H7 (cell line): ENCODE data around the gene KCNMA1. TPM values are rescaled to one million over a fixed set of nuclear protein-coding genes. Genes with fewer than 3 reads are reported as not detected.

ENCODE experiments used
- DNase-seq: peaks from one replicate; pipeline ENCODE4 v3.0.0; 2012
- H3K27me3 ChIP-seq: 2 replicates; pipeline ENCODE4 v1.6.0; 2011; ENCODE audit warnings: mild to moderate bottlenecking, low read length; ENCODE audit not compliant: control insufficient read depth, insufficient read depth
- H3K36me3 ChIP-seq: replicated peaks from 2 replicates; pipeline ENCODE4 v1.5.1; 2011; ENCODE audit warnings: low read length; ENCODE audit not compliant: control insufficient read depth, insufficient read depth
- H3K4me3 ChIP-seq: 2 replicates; pipeline ENCODE4 v1.5.1; 2011; ENCODE audit warnings: low read depth, mild to moderate bottlenecking, control low read depth, low read length, moderate library complexity; ENCODE audit not compliant: insufficient read depth
- total RNA-seq: library from RNA; depleted of rRNA; stranded (reverse); fragments of >200 nt; shearing (Covaris generic); gene quantifications from 2 replicates; pipeline ENCODE4 v1.2.3, GENCODE V29; 2014

KCNMA1 gene
- total RNA-seq, 1 experiment from 2014 or later, result 0.94 TPM

- H3K36me3 ChIP-seq, result no peaks in the 10 kb centered on the region
- no peak overlapping the region for H3K4me3 ChIP-seq
- H3K27me3 ChIP-seq, result no peaks in the 10 kb centered on the region
- DNase-seq, result no peak
These were observed 25.9 kb downstream of the KCNMA1 start for GRCh38 chr10:77611670-77612069.

GRCh38 chr10:77611221-77611620 is 26.4 kb downstream of the KCNMA1 start:
- no peak for DNase-seq
- Histone ChIP-seq H3K36me3 (no peaks in the 10 kb centered on the region), H3K27me3 (no peaks in the 10 kb centered on the region), H3K4me3 (no peak overlapping the region)

- H3K36me3 ChIP-seq, result no peaks in the 10 kb centered on the region
- H3K27me3 ChIP-seq, result no peaks in the 10 kb centered on the region
- no peak overlapping the region for H3K4me3 ChIP-seq
- DNase-seq, result no peak
These were observed 27.8 kb downstream of the KCNMA1 start for GRCh38 chr10:77609781-77610272.

GRCh38 chr10:77608281-77608680 is 29.3 kb downstream of the KCNMA1 start:
- Histone ChIP-seq H3K27me3 (no peaks in the 10 kb centered on the region), H3K4me3 (no peak overlapping the region), H3K36me3 (no peaks in the 10 kb centered on the region)
- DNase-seq, result no peak

GRCh38 chr10:77606751-77607150 is 30.9 kb downstream of the KCNMA1 start:
- no peaks in the 10 kb centered on the region for H3K27me3 ChIP-seq
- H3K36me3 ChIP-seq, result no peaks in the 10 kb centered on the region
- DNase-seq, result peak; percentile 43
- H3K4me3 ChIP-seq, result no peak overlapping the region

GRCh38 chr10:77605466-77605865 is 32.1 kb downstream of the KCNMA1 start:
- H3K36me3 ChIP-seq, result no peaks in the 10 kb centered on the region
- no peaks in the 10 kb centered on the region for H3K27me3 ChIP-seq
- DNase-seq, result peak; percentile 79
- H3K4me3 ChIP-seq, result no peak overlapping the region

GRCh38 chr10:77604941-77605351 is 32.7 kb downstream of the KCNMA1 start:
- Histone ChIP-seq H3K4me3 (no peak overlapping the region), H3K36me3 (no peaks in the 10 kb centered on the region), H3K27me3 (no peaks in the 10 kb centered on the region)
- DNase-seq, result no peak

- Histone ChIP-seq H3K36me3 (no peaks in the 10 kb centered on the region), H3K4me3 (no peak overlapping the region), H3K27me3 (no peaks in the 10 kb centered on the region)
- no peak for DNase-seq
These were observed 33.5 kb downstream of the KCNMA1 start for GRCh38 chr10:77604063-77604462.

- no peak for DNase-seq
- Histone ChIP-seq H3K36me3 (no peaks in the 10 kb centered on the region), H3K4me3 (no peak overlapping the region)
These were observed 34.1 kb downstream of the KCNMA1 start for GRCh38 chr10:77603534-77603927.

GRCh38 chr10:77602913-77603533 is 34.6 kb downstream of the KCNMA1 start:
- H3K4me3 ChIP-seq, result no peak overlapping the region
- no peaks in the 10 kb centered on the region for H3K27me3 ChIP-seq
- DNase-seq, result no peak
- no peaks in the 10 kb centered on the region for H3K36me3 ChIP-seq

More at GRCh38 chr10:77603534-77603927, 34.1 kb downstream of the KCNMA1 start:
- H3K27me3 ChIP-seq, result no peaks in the 10 kb centered on the region

GRCh38 chr10:77602231-77602912 is 35.2 kb downstream of the KCNMA1 start:
- no peaks in the 10 kb centered on the region for H3K27me3 ChIP-seq
- H3K36me3 ChIP-seq, result no peaks in the 10 kb centered on the region
- no peak for DNase-seq
- H3K4me3 ChIP-seq, result no peak overlapping the region

GRCh38 chr10:77601488-77601887 is 36.1 kb downstream of the KCNMA1 start:
- Histone ChIP-seq H3K27me3 (no peaks in the 10 kb centered on the region), H3K4me3 (no peak overlapping the region), H3K36me3 (no peaks in the 10 kb centered on the region)
- no peak for DNase-seq

GRCh38 chr10:77600640-77601039 is 37.0 kb downstream of the KCNMA1 start:
- no peaks in the 10 kb centered on the region for H3K27me3 ChIP-seq
- no peak overlapping the region for H3K4me3 ChIP-seq
- DNase-seq, result no peak
- H3K36me3 ChIP-seq, result no peaks in the 10 kb centered on the region

GRCh38 chr10:77599651-77600050 is 38.0 kb downstream of the KCNMA1 start:
- Histone ChIP-seq H3K27me3 (no peaks in the 10 kb centered on the region), H3K4me3 (no peak overlapping the region), H3K36me3 (no peaks in the 10 kb centered on the region)
- no peak for DNase-seq

- no peak for DNase-seq
- no peaks in the 10 kb centered on the region for H3K27me3 ChIP-seq
- no peak overlapping the region for H3K4me3 ChIP-seq
- no peaks in the 10 kb centered on the region for H3K36me3 ChIP-seq
These were observed 39.0 kb downstream of the KCNMA1 start for GRCh38 chr10:77598606-77599005.
